ENCODE results near the gene SLC7A9.
"Not testable (repeated sequence)": the region's sequence is repeated elsewhere in the genome, so short reads cannot be mapped to it uniquely, and the experiment has no call there.

Gene SLC7A9

DNA sequence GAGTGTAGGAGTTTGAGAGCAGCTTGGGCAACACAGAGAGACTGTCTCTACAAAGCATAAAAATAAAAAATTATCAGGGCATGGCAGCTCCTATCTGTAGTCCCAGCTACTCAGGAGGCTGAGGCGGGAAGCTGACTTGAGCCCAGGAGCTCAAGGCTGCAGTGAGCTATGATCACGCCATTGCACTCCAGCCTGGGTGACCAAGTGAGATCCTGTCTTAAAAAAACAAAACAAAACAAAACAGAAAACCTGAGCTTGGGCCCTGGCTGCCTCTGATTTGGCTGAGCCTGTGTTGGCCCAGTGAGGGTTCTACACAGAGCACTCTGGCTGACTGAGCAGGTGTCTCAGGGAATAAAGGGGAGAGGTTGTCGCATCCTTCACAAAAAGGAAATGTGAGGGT lies 8.0 kb downstream of the SLC7A9 start:
- H3K27ac Mint-ChIP-seq: no peak overlapping the region
- H3K4me1 Mint-ChIP-seq: peaks cover under 1% of the 10 kb centered on the region
- H3K4me3 Mint-ChIP-seq: no peak overlapping the region
- peaks cover 1% of the 10 kb centered on the region for H3K27me3 Mint-ChIP-seq (ENCODE audit: low read depth)
- TF ChIP-seq CTCF (IDR thresholded peaks at IDR 0.05; ENCODE audit: unreplicated experiment in 3 of 3): no peak
- H3K9me3 Mint-ChIP-seq: no peaks in the 10 kb centered on the region
- no peaks in the 10 kb centered on the region for H3K36me3 Mint-ChIP-seq (ENCODE audit: low read depth)

DNA sequence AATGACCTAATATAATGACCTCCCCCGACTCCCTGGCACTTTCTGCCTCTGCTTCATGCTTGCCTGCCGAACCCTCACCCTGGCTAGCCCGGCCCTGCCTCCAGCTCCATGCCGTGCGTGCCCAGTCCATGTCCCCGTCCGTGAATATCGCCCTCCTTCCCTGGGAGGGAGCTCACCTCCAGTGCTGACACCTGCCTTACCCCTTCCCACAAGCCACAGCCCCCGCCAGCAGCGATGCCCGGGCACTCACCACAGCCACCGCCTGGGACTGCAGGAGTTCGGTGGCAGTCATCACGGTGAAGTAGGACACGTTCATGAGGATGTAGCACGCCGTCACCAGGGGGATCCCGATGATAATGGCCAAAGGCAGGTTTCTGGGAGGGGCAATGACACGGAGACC lies 10.0 kb downstream of the SLC7A9 start:
- Mint-ChIP-seq H3K27ac (no peak overlapping the region), H3K4me3 (no peak overlapping the region), H3K36me3 (ENCODE audit: low read depth) (no peaks in the 10 kb centered on the region), H3K9me3 (no peaks in the 10 kb centered on the region), H3K4me1 (no peaks in the 10 kb centered on the region), H3K27me3 (ENCODE audit: low read depth) (no peaks in the 10 kb centered on the region)
- no peak for TF ChIP-seq CTCF (IDR thresholded peaks at IDR 0.05; ENCODE audit: unreplicated experiment in 3 of 3)

GRCh38 chr19:32858559-32858958 lies 11.0 kb downstream of the SLC7A9 start:
- Mint-ChIP-seq H3K4me1 (no peaks in the 10 kb centered on the region), H3K36me3 (ENCODE audit: low read depth) (no peaks in the 10 kb centered on the region), H3K4me3 (no peak overlapping the region), H3K27ac (no peak overlapping the region), H3K27me3 (ENCODE audit: low read depth) (no peaks in the 10 kb centered on the region), H3K9me3 (no peaks in the 10 kb centered on the region)
- no peak for TF ChIP-seq CTCF (IDR thresholded peaks at IDR 0.05; ENCODE audit: unreplicated experiment in 3 of 3)

- no peak for TF ChIP-seq CTCF (IDR thresholded peaks at IDR 0.05; ENCODE audit: unreplicated experiment in 3 of 3)
- Mint-ChIP-seq H3K27me3 (ENCODE audit: low read depth) (no peaks in the 10 kb centered on the region), H3K4me3 (no peak overlapping the region), H3K27ac (no peak overlapping the region), H3K9me3 (no peaks in the 10 kb centered on the region), H3K4me1 (no peaks in the 10 kb centered on the region), H3K36me3 (ENCODE audit: low read depth) (no peaks in the 10 kb centered on the region)
Measured at GRCh38 chr19:32858155-32858554, 11.4 kb downstream of the SLC7A9 start.

GRCh38 chr19:32857584-32857983 lies 12.0 kb downstream of the SLC7A9 start:
- Mint-ChIP-seq H3K9me3 (no peaks in the 10 kb centered on the region), H3K27me3 (ENCODE audit: low read depth) (no peaks in the 10 kb centered on the region), H3K36me3 (ENCODE audit: low read depth) (peaks cover under 1% of the 10 kb centered on the region), H3K27ac (no peak overlapping the region), H3K4me3 (no peak overlapping the region), H3K4me1 (no peaks in the 10 kb centered on the region)
- TF ChIP-seq CTCF (IDR thresholded peaks at IDR 0.05; ENCODE audit: unreplicated experiment in 3 of 3): no peak

DNA sequence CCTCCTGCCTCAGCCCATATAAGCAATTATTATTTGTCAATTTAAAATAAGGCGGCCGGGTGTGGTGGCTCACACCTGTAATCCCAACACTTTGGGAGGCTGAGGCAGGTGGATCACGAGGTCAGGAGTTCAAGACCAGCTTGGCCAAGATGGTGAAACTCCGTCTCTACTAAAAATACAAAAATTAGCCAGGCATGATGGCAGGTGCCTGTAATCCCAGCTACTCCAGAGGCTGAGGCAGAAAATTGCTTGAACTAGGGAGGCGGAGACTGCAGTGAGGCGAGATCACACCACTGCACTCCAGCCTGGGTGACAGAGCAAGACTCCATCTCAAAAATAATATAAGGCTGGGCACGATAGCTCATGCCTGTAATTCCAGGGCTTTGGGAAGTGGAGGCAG lies 12.7 kb downstream of the SLC7A9 start:
- H3K9me3 Mint-ChIP-seq; H3K4me3 Mint-ChIP-seq; H3K27me3 Mint-ChIP-seq (ENCODE audit: low read depth); H3K4me1 Mint-ChIP-seq; H3K36me3 Mint-ChIP-seq (ENCODE audit: low read depth); H3K27ac Mint-ChIP-seq: not testable (repeated sequence)

DNA sequence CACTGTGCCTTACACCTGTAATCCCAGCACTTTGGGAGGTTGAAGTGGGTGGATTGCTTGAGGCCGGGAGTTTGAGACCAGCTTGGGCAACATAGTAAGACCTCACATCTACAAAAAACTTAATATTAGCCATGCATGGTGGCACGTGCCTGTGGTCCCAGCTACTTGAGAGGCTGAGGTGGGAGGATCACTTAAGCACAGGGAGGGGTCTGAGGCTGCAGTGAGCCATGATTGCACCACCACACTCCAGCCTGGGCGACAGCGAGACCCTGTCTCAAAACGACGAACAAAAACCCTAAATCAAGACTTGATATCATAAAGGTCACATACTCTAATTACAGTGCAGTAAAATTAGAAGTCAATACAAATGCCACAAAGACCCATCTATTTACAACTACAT lies 17.4 kb downstream of the SLC7A9 start:
- Mint-ChIP-seq H3K9me3 (peaks cover 1% of the 10 kb centered on the region), H3K4me3 (no peak overlapping the region), H3K4me1 (no peaks in the 10 kb centered on the region), H3K27ac (no peak overlapping the region), H3K27me3 (ENCODE audit: low read depth) (no peaks in the 10 kb centered on the region), H3K36me3 (ENCODE audit: low read depth) (peaks cover 7% of the 10 kb centered on the region)
- no peak for TF ChIP-seq CTCF (IDR thresholded peaks at IDR 0.05; ENCODE audit: unreplicated experiment in 3 of 3)

- not testable (repeated sequence) for H3K4me1 Mint-ChIP-seq; H3K27me3 Mint-ChIP-seq (ENCODE audit: low read depth); H3K27ac Mint-ChIP-seq; H3K4me3 Mint-ChIP-seq
- Mint-ChIP-seq H3K9me3 (peaks cover 15% of the 10 kb centered on the region), H3K36me3 (ENCODE audit: low read depth) (peaks cover 24% of the 10 kb centered on the region)
Measured at GRCh38 chr19:32848035-32848434, 21.5 kb downstream of the SLC7A9 start.

Measured in nephron (organoid).